HepG2 (cell line): Measurements from ENCODE around the gene TP53TG5. TPM values are rescaled to one million over a fixed set of nuclear protein-coding genes. Genes with fewer than 3 reads are reported as not detected.

Experiments
- FOXA3 ChIP-seq: IDR thresholded peaks from 2 replicates; pipeline ENCODE4 v1.6.1; 2016; ENCODE audit warnings: missing genetic modification reagents, missing compliant biosample characterization
- HES4 ChIP-seq: sonication (generic); formaldehyde crosslinking; IDR thresholded peaks from 2 replicates; pipeline ENCODE4 v1.9.0; 2021; ENCODE audit warnings: mild to moderate bottlenecking, missing genetic modification reagents, borderline replicate concordance
- LCORL ChIP-seq, 2 experiments: fragments of 450-650 bp in 1 of 2; sonication (generic) in 1 of 2; formaldehyde crosslinking in 1 of 2; IDR thresholded peaks; 2 replicates each; pipeline versions ENCODE4 v1.5.0 to v1.6.1; 2017 to 2020; ENCODE audit warnings: antibody characterized with exemption in 1 of 2, missing genetic modification reagents in 1 of 2
- NFKB2 ChIP-seq: sonication (generic); formaldehyde crosslinking; IDR thresholded peaks from 2 replicates; pipeline ENCODE4 v1.4.0; 2020; ENCODE audit warnings: missing genetic modification reagents, borderline replicate concordance
- PLRG1 ChIP-seq: fragments of 450-650 bp; conservative IDR thresholded peaks from 2 replicates; pipeline ENCODE4 v1.6.1; 2016
- POGZ ChIP-seq: sonication (generic); formaldehyde crosslinking; IDR thresholded peaks from 2 replicates; pipeline ENCODE4 v1.4.0; 2020; ENCODE audit warnings: mild to moderate bottlenecking, missing genetic modification reagents
- SRF ChIP-seq: IDR thresholded peaks from 2 replicates; pipeline ENCODE4 v1.6.1; 2011; ENCODE audit warnings: mild to moderate bottlenecking, low read depth, low read length, moderate library complexity
- TBL1XR1 ChIP-seq: fragments of 150-350 bp; IDR thresholded peaks from 2 replicates; pipeline ENCODE4 v1.6.1; 2014; ENCODE audit warnings: borderline replicate concordance, low read length; ENCODE audit not compliant: partially characterized antibody
- ZMYM3 ChIP-seq: sonication (generic); formaldehyde crosslinking; IDR thresholded peaks from 2 replicates; pipeline ENCODE4 v1.5.1; 2020; ENCODE audit warnings: mild to moderate bottlenecking, missing genetic modification reagents
- ZNF484 ChIP-seq: sonication (generic); formaldehyde crosslinking; IDR thresholded peaks from 2 replicates; pipeline ENCODE4 v1.5.1; 2020; ENCODE audit warnings: mild to moderate bottlenecking, low read depth, missing genetic modification reagents, borderline replicate concordance
- ZNF558 ChIP-seq: sonication (generic); formaldehyde crosslinking; IDR thresholded peaks from 2 replicates; pipeline ENCODE4 v1.9.0; 2022; ENCODE audit warnings: mild to moderate bottlenecking, missing genetic modification reagents, borderline replicate concordance
- ZNF572 ChIP-seq: sonication (generic); formaldehyde crosslinking; IDR thresholded peaks from 2 replicates; pipeline ENCODE4 v1.5.1; 2020; ENCODE audit warnings: mild to moderate bottlenecking, missing genetic modification reagents
- ZNF670 ChIP-seq: sonication (generic); formaldehyde crosslinking; IDR thresholded peaks from 2 replicates; pipeline ENCODE4 v1.8.0; 2022; ENCODE audit warnings: mild to moderate bottlenecking, missing genetic modification reagents, borderline replicate concordance
- ZSCAN20 ChIP-seq: sonication (generic); formaldehyde crosslinking; IDR thresholded peaks from 2 replicates; pipeline ENCODE4 v1.4.0; 2020; ENCODE audit warnings: missing genetic modification reagents, mild to moderate bottlenecking, borderline replicate concordance
- polyA plus RNA-seq, 8 experiments: library from polyadenylated mRNA; depleted of rRNA in 3 of 8; stranded (reverse) in 7 of 8; unstranded in 1 of 8; fragments of >200 nt; fragmentation: Illumina TruSeq in 4 of 8; extraction: Trizol in 4 of 8; gene quantifications; 2 replicates each; pipeline versions ENCODE4 v1.2.1 to v1.2.3, GENCODE V29; 2011 to 2016; ENCODE audit warnings: low read depth in 4 of 8, missing spikeins in 1 of 8, mixed read lengths in 1 of 8; ENCODE audit not compliant: insufficient read depth in 1 of 8
- total RNA-seq, 5 experiments: library from RNA; depleted of rRNA; stranded (reverse); fragments of >200 nt; fragmentation: Illumina TruSeq; extraction: Trizol; gene quantifications; 2 replicates each; pipeline ENCODE4 v1.2.3, GENCODE V29; 2016; ENCODE audit warnings: low read depth in 1 of 5
- TF ChIP-seq, protein P1 (sequence below): sonication (generic); formaldehyde crosslinking; IDR thresholded peaks from 2 replicates; pipeline ENCODE4 v1.5.1; 2020; ENCODE audit warnings: mild to moderate bottlenecking, missing genetic modification reagents, moderate library complexity
- TF ChIP-seq, protein P2 (sequence below): sonication (generic); formaldehyde crosslinking; IDR thresholded peaks from 2 replicates; pipeline ENCODE4 v1.4.0; 2020; ENCODE audit warnings: missing genetic modification reagents
- TF ChIP-seq, protein P3 (sequence below): sonication (generic); formaldehyde crosslinking; IDR thresholded peaks from 2 replicates; pipeline ENCODE4 v1.5.0; 2020; ENCODE audit warnings: mild to moderate bottlenecking, missing genetic modification reagents, borderline replicate concordance
- TF ChIP-seq, protein P4 (sequence below): IDR thresholded peaks from 2 replicates; pipeline ENCODE4 v1.6.1; 2016; ENCODE audit warnings: mild to moderate bottlenecking, missing biosample characterization, missing genetic modification reagents
- TF ChIP-seq, protein P5 (sequence below): sonication (generic); formaldehyde crosslinking; IDR thresholded peaks from 2 replicates; pipeline ENCODE4 v1.4.0; 2020; ENCODE audit warnings: missing genetic modification reagents

TP53TG5 gene
- total and polyA plus RNA-seq, 2 of the 13 experiments (the other 11 are each of a cell fraction or from before 2014, with no cell fraction given) = 0.11 TPM; not detected in 1

DNA sequence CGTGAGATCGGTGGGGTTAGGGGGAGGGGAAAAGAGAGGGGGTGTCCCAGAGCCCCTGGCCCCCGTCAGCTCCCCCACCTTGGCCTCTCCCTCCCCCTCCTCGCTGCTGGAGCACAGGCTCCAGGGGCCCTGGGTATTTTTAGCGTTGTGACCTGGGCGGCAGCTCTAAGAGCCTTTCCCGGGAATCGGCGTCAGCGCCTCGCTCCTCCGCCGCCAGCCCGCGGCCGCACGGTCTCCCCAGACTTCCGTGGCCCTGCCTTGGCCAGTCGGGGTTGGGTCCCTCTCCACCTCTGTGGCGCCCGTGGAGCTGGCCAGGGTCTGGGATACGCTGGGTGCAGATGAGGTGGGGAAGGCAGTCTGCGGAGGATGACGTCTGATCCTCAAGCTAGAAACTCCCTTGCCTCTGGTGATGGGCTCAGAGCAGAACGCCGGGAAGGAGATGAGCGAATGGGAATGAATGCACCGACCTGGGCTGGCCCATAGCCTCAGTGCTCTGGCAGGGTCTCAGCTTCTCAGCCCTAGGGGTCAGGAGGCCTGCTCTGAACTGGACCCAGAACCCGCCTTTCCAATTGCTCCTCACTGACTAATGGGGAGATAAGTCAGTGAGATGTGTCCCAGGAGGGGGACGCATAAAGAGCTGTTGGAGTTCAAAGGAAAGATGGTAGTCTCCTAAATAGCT is 29.1 kb upstream of the TP53TG5 start (continued):
- TF ChIP-seq, protein P1, sequence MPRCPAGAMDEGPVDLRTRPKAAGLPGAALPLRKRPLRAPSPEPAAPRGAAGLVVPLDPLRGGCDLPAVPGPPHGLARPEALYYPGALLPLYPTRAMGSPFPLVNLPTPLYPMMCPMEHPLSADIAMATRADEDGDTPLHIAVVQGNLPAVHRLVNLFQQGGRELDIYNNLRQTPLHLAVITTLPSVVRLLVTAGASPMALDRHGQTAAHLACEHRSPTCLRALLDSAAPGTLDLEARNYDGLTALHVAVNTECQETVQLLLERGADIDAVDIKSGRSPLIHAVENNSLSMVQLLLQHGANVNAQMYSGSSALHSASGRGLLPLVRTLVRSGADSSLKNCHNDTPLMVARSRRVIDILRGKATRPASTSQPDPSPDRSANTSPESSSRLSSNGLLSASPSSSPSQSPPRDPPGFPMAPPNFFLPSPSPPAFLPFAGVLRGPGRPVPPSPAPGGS (CRISPR knock-in tag) = 0 out of 2 replicates have a peak, but pooled peaks have one; percentile 26
- TF ChIP-seq PLRG1 = no peak
- TF ChIP-seq ZNF572 (CRISPR knock-in tag) = peak; percentile 23; the same call in 1 of the 2 replicates
- no peak for TF ChIP-seq ZNF484
- TF ChIP-seq ZMYM3 = no peak
- no peak for TF ChIP-seq NFKB2
- TF ChIP-seq POGZ (CRISPR knock-in tag) = no peak
- TF ChIP-seq, protein P2, sequence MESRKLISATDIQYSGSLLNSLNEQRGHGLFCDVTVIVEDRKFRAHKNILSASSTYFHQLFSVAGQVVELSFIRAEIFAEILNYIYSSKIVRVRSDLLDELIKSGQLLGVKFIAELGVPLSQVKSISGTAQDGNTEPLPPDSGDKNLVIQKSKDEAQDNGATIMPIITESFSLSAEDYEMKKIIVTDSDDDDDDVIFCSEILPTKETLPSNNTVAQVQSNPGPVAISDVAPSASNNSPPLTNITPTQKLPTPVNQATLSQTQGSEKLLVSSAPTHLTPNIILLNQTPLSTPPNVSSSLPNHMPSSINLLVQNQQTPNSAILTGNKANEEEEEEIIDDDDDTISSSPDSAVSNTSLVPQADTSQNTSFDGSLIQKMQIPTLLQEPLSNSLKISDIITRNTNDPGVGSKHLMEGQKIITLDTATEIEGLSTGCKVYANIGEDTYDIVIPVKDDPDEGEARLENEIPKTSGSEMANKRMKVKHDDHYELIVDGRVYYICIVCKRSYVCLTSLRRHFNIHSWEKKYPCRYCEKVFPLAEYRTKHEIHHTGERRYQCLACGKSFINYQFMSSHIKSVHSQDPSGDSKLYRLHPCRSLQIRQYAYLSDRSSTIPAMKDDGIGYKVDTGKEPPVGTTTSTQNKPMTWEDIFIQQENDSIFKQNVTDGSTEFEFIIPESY (CRISPR knock-in tag) = peak; percentile 63; the same call in 1 of the 2 replicates
- TF ChIP-seq, protein P3, sequence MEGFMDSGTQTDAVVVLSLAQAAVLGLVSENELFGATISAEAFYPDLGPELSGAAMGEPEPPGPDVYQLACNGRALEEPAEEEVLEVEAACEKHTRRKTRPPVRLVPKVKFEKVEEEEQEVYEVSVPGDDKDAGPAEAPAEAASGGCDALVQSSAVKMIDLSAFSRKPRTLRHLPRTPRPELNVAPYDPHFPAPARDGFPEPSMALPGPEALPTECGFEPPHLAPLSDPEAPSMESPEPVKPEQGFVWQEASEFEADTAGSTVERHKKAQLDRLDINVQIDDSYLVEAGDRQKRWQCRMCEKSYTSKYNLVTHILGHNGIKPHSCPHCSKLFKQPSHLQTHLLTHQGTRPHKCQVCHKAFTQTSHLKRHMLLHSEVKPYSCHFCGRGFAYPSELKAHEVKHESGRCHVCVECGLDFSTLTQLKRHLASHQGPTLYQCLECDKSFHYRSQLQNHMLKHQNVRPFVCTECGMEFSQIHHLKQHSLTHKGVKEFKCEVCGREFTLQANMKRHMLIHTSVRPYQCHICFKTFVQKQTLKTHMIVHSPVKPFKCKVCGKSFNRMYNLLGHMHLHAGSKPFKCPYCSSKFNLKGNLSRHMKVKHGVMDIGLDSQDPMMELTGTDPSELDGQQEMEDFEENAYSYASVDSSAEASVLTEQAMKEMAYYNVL (CRISPR knock-in tag) = no peak
- TF ChIP-seq, protein P4, sequence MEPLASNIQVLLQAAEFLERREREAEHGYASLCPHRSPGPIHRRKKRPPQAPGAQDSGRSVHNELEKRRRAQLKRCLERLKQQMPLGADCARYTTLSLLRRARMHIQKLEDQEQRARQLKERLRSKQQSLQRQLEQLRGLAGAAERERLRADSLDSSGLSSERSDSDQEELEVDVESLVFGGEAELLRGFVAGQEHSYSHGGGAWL (CRISPR knock-in tag) = no peak
- no peak for TF ChIP-seq SRF
- no peak for TF ChIP-seq FOXA3 (CRISPR knock-in tag)
- no peak for TF ChIP-seq LCORL (IDR thresholded peaks at IDR 0.05)
- no peak for TF ChIP-seq LCORL (CRISPR knock-in tag; IDR thresholded peaks at IDR 0.05)
- TF ChIP-seq ZNF558 (CRISPR knock-in tag) = no peak
- TF ChIP-seq ZNF670 (CRISPR knock-in tag) = 0 out of 2 replicates have a peak, but pooled peaks have one; percentile 13
- no peak for TF ChIP-seq HES4 (CRISPR knock-in tag)
- no peak for TF ChIP-seq TBL1XR1
- TF ChIP-seq, protein P5, sequence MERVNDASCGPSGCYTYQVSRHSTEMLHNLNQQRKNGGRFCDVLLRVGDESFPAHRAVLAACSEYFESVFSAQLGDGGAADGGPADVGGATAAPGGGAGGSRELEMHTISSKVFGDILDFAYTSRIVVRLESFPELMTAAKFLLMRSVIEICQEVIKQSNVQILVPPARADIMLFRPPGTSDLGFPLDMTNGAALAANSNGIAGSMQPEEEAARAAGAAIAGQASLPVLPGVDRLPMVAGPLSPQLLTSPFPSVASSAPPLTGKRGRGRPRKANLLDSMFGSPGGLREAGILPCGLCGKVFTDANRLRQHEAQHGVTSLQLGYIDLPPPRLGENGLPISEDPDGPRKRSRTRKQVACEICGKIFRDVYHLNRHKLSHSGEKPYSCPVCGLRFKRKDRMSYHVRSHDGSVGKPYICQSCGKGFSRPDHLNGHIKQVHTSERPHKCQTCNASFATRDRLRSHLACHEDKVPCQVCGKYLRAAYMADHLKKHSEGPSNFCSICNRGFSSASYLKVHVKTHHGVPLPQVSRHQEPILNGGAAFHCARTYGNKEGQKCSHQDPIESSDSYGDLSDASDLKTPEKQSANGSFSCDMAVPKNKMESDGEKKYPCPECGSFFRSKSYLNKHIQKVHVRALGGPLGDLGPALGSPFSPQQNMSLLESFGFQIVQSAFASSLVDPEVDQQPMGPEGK = no peak
- no peak for TF ChIP-seq ZSCAN20 (CRISPR knock-in tag)
